CD4-positive, alpha-beta memory T cell (primary cell): ENCODE measurements around the gene LHB. TPM values are rescaled to one million over a fixed set of nuclear protein-coding genes. Genes with fewer than 3 reads are reported as not detected.

ENCODE experiments used
- CTCF ChIA-PET: fragments of 350-600 bp; sonication (Branson Sonifier 250); formaldehyde crosslinking; loops from one replicate; lab custom pipeline; 2021; ENCODE audit warnings: inconsistent platforms; ENCODE audit not compliant: partially characterized antibody; lab: Charles Lee
- POLR2A ChIA-PET: fragments of 350-600 bp; sonication (Branson Sonifier 250); formaldehyde crosslinking; loops from one replicate; lab custom pipeline; 2021; ENCODE audit not compliant: partially characterized antibody; lab: Charles Lee
- DNase-seq, 5 donors: peaks; one replicate each; pipeline versions ENCODE4 v3.0.0 to v3.0.0-alpha.2; 2020 to 2022; ENCODE audit warnings: mixed read lengths in 1 of 5
- H3K27ac ChIP-seq: one replicate; pipeline ENCODE4 v1.7.0; 2013; ENCODE audit warnings: low read depth, low read length
- H3K27me3 ChIP-seq: 2 replicates; pipeline ENCODE4 v1.7.0; 2013; ENCODE audit warnings: mild to moderate bottlenecking, low read length, moderate library complexity; ENCODE audit not compliant: insufficient read depth
- H3K36me3 ChIP-seq: 2 replicates; pipeline ENCODE4 v1.7.0; 2013; ENCODE audit warnings: mild to moderate bottlenecking, low read length, moderate library complexity; ENCODE audit not compliant: insufficient read depth
- H3K4me1 ChIP-seq: 2 replicates; pipeline ENCODE4 v1.7.0; 2013; ENCODE audit warnings: mild to moderate bottlenecking, low read length, moderate library complexity; ENCODE audit not compliant: insufficient read depth
- H3K4me3 ChIP-seq, 2 donors: one replicate each; pipeline ENCODE4 v1.7.0; 2013; ENCODE audit warnings: low read length in 2 of 2, mild to moderate bottlenecking in 1 of 2
- H3K9me3 ChIP-seq, 2 donors: one replicate each; pipeline ENCODE4 v1.7.0; 2013; ENCODE audit warnings: low read length in 2 of 2, control low read depth in 1 of 2; ENCODE audit not compliant: control insufficient read depth in 1 of 2
- H3K27ac Mint-ChIP-seq, 7 donors: one replicate each; pipeline ENCODE4 v1.8.0; 2020 to 2021; ENCODE audit warnings: mixed read lengths in 7 of 7, mild to moderate bottlenecking in 6 of 7, inconsistent platforms in 3 of 7, moderate library complexity in 3 of 7
- H3K27me3 Mint-ChIP-seq, 2 donors: one replicate each; pipeline ENCODE4 v1.8.0; 2020 to 2021; ENCODE audit warnings: mixed read lengths in 2 of 2
- H3K36me3 Mint-ChIP-seq, 2 donors: one replicate each; pipeline ENCODE4 v1.8.0; 2020 to 2021; ENCODE audit warnings: mixed read lengths in 2 of 2, inconsistent platforms in 1 of 2, mild to moderate bottlenecking in 1 of 2
- H3K4me1 Mint-ChIP-seq, 4 donors: one replicate each; pipeline ENCODE4 v1.8.0; 2020 to 2021; ENCODE audit warnings: mixed read lengths in 4 of 4, mild to moderate bottlenecking in 1 of 4
- H3K4me3 Mint-ChIP-seq, 8 donors: one replicate each; pipeline ENCODE4 v1.8.0; 2020 to 2021; ENCODE audit warnings: mixed read lengths in 8 of 8, mild to moderate bottlenecking in 7 of 8, moderate library complexity in 6 of 8, inconsistent platforms in 3 of 8
- H3K9me3 Mint-ChIP-seq, 8 donors: one replicate each; pipeline ENCODE4 v1.8.0; 2020 to 2021; ENCODE audit warnings: mixed read lengths in 8 of 8, mild to moderate bottlenecking in 5 of 8, inconsistent platforms in 3 of 8, moderate library complexity in 1 of 8
- intact Hi-C: fragments of 100-400 bp; cut with micrococcal nuclease; formaldehyde crosslinking; loops from one replicate; pipeline ENCODE4 v1.15.1; 2023
- polyA plus RNA-seq, 2 donors: library from polyadenylated mRNA; unstranded; fragments of 300-500 nt; fragmentation: Illumina TruSeq; gene quantifications; one replicate each; pipeline ENCODE4 v1.2.3, GENCODE V29; 2021
- total RNA-seq, 2 experiments: library from RNA; stranded (reverse); gene quantifications; one replicate each; pipeline ENCODE4 v1.2.3, GENCODE V29; 2021

Gene LHB
- total and polyA plus RNA-seq, 4 experiments from 2014 or later, result 0.49 TPM; not detected in 3

- Mint-ChIP-seq H3K27me3 (no peaks in the 10 kb centered on the region), H3K9me3 (no peaks in the 10 kb centered on the region), H3K4me1 (no peaks in the 10 kb centered on the region), H3K36me3 (peaks cover 18 to 44% of the 10 kb centered on the region in 2 donors), H3K4me3 (no peak overlapping the region), H3K27ac (no peak overlapping the region)
- H3K27ac ChIP-seq, result no peak overlapping the region
- H3K4me3 ChIP-seq, result no peak overlapping the region
- no peak for DNase-seq
- H3K4me1 ChIP-seq, result no peaks in the 10 kb centered on the region
- intact Hi-C loops, result no loop called here
- ChIA-PET CTCF (interaction anchor here (3.1 to 3.3 kb wide), 2 partner anchors 11 to 16 kb away, joined by 10 to 24 read pairs; partner anchors contain the start of genes GYS1 and RUVBL2), POLR2A (interaction anchor here (0.9 kb wide), 1 partner anchor 9 kb away, joined by 3 read pairs; no protein-coding TSS in a partner anchor)
- H3K27me3 ChIP-seq, result no peaks in the 10 kb centered on the region
- no peaks in the 10 kb centered on the region for H3K9me3 ChIP-seq
- peaks cover 24% of the 10 kb centered on the region for H3K36me3 ChIP-seq
These were observed 7.1 kb downstream of the LHB start for GRCh38 chr19:49009828-49010227.

DNA sequence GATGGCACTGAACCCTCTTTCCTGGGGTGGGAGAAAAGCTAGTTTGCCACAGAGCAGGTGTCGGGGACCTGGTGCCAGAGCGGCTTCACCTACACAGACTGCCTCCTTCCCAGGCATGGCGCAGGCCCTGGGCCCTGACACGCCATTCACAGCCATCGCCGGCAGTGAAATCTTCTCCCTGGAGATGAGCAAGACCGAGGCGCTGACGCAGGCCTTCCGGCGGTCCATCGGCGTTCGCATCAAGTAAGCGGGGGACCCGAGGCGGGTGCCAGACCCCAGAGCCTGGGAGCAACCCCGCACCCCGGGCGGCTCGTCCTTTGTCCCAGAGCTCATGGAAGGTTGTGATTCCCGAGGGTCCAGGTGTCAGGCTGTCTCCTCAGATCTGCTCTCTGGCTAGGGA lies 10.0 kb downstream of the LHB start:
- Histone ChIP-seq H3K9me3 (no peaks in the 10 kb centered on the region), H3K27ac (no peak overlapping the region), H3K36me3 (peaks cover 17% of the 10 kb centered on the region), H3K4me3 (no peak overlapping the region), H3K4me1 (no peaks in the 10 kb centered on the region), H3K27me3 (no peaks in the 10 kb centered on the region)
- no peak for DNase-seq
- intact Hi-C loops, result no loop called here
- Mint-ChIP-seq H3K27ac (no peak overlapping the region), H3K36me3 (peaks cover 21 to 43% of the 10 kb centered on the region in 2 donors), H3K27me3 (no peaks in the 10 kb centered on the region), H3K4me1 (no peaks in the 10 kb centered on the region), H3K4me3 (no peak overlapping the region), H3K9me3 (no peaks in the 10 kb centered on the region)
- CTCF ChIA-PET, result no interaction called here
- POLR2A ChIA-PET, result no interaction called here

DNA sequence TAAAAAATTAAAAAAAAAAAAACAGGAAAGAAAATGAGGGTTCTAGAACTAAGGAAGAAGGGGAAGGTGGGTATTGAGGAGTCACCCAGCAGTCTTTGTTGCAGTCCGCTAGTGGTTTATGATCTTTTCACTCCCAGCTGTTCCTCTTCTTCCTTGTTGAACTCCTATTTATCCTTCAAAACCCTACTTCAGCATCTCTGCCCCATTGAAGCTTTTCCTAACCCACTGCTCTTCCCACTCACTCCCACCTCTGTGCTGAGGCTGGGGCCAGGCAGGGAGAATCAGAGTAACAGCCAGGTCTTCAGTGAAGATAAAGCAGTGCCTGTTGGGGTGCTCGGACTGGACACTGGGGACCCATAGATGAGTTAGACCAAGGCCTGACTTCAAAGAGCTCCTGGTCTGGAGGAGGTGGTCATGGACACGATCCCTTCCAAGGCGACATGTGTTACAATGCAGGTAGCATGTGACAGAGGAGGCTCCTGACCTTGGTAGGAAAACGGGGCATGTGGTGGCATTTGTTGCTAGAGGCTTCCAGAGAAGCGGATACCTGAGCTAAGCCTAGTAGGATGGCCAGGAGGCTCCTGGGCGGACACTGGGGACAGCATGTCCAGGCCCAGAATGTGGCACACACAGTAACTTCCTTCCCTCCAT lies 11.8 kb downstream of the LHB start:
- Histone ChIP-seq H3K9me3 (no peaks in the 10 kb centered on the region), H3K27ac (no peak overlapping the region), H3K4me3 (no peak overlapping the region), H3K27me3 (no peaks in the 10 kb centered on the region), H3K36me3 (peaks cover 11% of the 10 kb centered on the region), H3K4me1 (no peaks in the 10 kb centered on the region)
- H3K27me3 Mint-ChIP-seq, result no peaks in the 10 kb centered on the region
- peaks cover 0 to under 1% (median 0%) of the 10 kb centered on the region in 4 donors for H3K4me1 Mint-ChIP-seq
- POLR2A ChIA-PET, result no interaction called here
- CTCF ChIA-PET, result no interaction called here
- H3K36me3 Mint-ChIP-seq, result peaks cover 12 to 34% of the 10 kb centered on the region in 2 donors
- DNase-seq, result no peak
- H3K4me3 Mint-ChIP-seq, result no peak overlapping the region
- no peak overlapping the region for H3K27ac Mint-ChIP-seq
- H3K9me3 Mint-ChIP-seq, result no peaks in the 10 kb centered on the region
- intact Hi-C loops, result no loop called here

DNA sequence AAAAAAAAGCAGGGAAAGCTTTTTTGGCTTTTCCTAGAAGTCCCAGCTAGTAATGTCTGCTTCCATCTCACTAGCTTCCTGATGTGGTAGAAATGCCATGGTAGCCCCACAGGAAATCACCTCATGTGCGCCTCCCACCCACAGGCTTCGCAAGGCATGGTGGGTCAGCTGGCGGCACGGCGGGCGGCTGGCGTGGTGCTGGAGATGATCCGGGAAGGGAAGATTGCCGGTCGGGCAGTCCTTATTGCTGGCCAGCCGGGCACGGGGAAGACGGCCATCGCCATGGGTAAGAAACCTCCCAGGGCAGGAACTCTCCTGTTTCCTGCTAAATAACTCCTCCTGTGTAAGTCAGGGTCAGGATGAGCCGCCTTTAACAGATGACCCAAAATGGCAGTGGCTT lies 12.8 kb downstream of the LHB start:
- Histone ChIP-seq H3K4me3 (no peak overlapping the region), H3K4me1 (no peaks in the 10 kb centered on the region), H3K27me3 (no peaks in the 10 kb centered on the region), H3K27ac (no peak overlapping the region), H3K9me3 (no peaks in the 10 kb centered on the region), H3K36me3 (peaks cover 11% of the 10 kb centered on the region)
- Mint-ChIP-seq H3K27ac (no peak overlapping the region), H3K4me3 (no peak overlapping the region), H3K27me3 (no peaks in the 10 kb centered on the region), H3K36me3 (peaks cover 10 to 33% of the 10 kb centered on the region in 2 donors), H3K4me1 (peaks cover 3 to 8% (median 7%) of the 10 kb centered on the region in 4 donors), H3K9me3 (no peaks in the 10 kb centered on the region)
- DNase-seq, result no peak
- CTCF ChIA-PET, result interaction anchor here (0.9 to 1.2 kb wide), 2 partner anchors 11 to 14 kb away, joined by 4 to 5 read pairs; partner anchors contain the start of genes GYS1 and RUVBL2
- intact Hi-C loops, result no loop called here
- POLR2A ChIA-PET, result interaction anchor here (0.7 kb wide), 1 partner anchor 10 kb away, joined by 4 read pairs; no protein-coding TSS in a partner anchor

DNA sequence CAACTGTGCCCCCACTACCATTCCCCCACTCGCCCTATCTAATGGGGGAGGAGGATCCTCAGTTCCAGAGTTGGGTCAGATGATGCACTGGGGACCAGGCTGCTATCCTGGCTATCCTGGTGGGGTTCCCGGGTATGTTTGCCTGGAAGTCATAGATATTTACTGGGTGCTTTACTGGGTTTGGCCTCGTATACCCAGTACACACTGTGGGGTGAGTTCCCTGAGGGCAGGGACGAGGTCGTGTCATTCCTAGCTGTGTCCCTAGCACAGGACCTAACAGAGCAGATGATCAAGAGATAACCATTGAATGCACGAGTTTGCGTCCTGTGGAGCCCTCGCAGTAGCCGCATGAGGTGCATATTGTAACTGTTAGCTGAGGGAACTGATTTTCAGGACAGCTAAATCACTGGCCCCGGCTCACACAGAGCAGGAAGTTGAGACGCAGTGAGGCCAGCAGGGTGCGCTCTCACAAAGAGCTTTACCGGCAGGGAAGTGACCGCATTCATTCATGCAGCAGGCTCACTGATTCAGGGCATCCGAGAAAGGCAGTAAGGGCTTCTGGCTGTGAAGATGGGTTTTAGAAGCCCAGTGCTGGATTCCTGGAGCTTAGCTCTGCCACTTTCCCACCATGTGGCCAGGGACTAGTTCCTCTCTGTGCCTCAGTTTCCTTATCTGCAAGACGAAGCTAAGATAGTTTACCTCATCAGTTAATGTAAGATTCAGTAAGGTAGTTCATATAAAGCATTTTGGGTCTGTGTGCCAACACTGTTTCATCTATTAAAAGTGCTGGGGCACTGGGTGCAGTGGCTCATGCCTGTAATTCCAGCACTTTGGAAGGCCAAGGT lies 17.2 kb downstream of the LHB start:
- H3K9me3 Mint-ChIP-seq, result no peaks in the 10 kb centered on the region
- Histone ChIP-seq H3K36me3 (no peaks in the 10 kb centered on the region), H3K9me3 (no peaks in the 10 kb centered on the region), H3K27ac (no peak overlapping the region), H3K27me3 (no peaks in the 10 kb centered on the region), H3K4me3 (no peak overlapping the region), H3K4me1 (peaks cover 3% of the 10 kb centered on the region)
- peak; percentile 64 to 76 (median 69) for DNase-seq
- peaks cover 7 to 24% (median 15%) of the 10 kb centered on the region in 4 donors for H3K4me1 Mint-ChIP-seq
- ChIA-PET CTCF (interaction anchor here (0.8 to 3.6 kb wide), 20 partner anchors 8 to 204 kb away, joined by 3 to 24 read pairs (median 4); no protein-coding TSS in a partner anchor), POLR2A (interaction anchor here (0.7 to 1.4 kb wide), 4 partner anchors 12 to 98 kb away, joined by 3 to 8 read pairs (median 4); no protein-coding TSS in a partner anchor)
- peaks cover 7 to 16% of the 10 kb centered on the region in 2 donors for H3K36me3 Mint-ChIP-seq
- intact Hi-C loops, result loop anchor here (2.0 to 10.0 kb wide), 2 partner anchors 55 to 199 kb away; partner anchors contain the start of gene CGB7
- no peaks in the 10 kb centered on the region for H3K27me3 Mint-ChIP-seq
- H3K27ac Mint-ChIP-seq, result peak overlapping the region in 1 of 7 donors; percentile 46
- peak overlapping the region in 1 of 8 donors; percentile 8 for H3K4me3 Mint-ChIP-seq

DNA sequence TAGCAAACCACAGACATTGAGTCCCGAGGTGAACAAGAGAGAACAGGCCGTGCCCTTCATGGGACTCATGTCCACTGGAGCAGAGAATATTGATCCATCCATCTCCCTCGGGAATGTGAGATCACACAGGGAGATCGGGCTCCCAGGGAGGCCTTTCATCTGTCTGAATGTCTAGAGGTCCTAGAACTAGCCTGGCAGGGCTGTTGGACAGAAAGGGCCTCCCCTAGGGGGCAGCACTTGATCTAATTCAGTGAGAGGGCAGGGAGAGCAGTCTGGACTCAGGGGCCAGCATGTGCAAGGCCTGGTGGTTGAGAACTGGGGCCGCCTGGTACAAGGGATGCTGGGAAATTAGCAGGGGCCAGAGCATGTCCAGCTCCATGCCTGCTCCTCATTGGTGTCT lies 18.9 kb downstream of the LHB start:
- peaks cover 0 to 14% of the 10 kb centered on the region in 2 donors for H3K36me3 Mint-ChIP-seq
- no peak overlapping the region for H3K27ac ChIP-seq
- peak overlapping the region in 3 of 7 donors; percentile 2 to 57 (median 13) for H3K27ac Mint-ChIP-seq
- CTCF ChIA-PET, result interaction anchor here (0.6 to 3.3 kb wide), 14 partner anchors 11 to 201 kb away, joined by 3 to 24 read pairs (median 4); no protein-coding TSS in a partner anchor
- no peak overlapping the region for H3K4me3 ChIP-seq
- peak in 2 of 5 donors; percentile 22 to 43 for DNase-seq
- no peaks in the 10 kb centered on the region for H3K9me3 ChIP-seq
- POLR2A ChIA-PET, result interaction anchor here (1.7 kb wide), 1 partner anchor 20 kb away, joined by 7 read pairs; no protein-coding TSS in a partner anchor
- H3K27me3 ChIP-seq, result no peaks in the 10 kb centered on the region
- H3K9me3 Mint-ChIP-seq, result no peaks in the 10 kb centered on the region
- H3K36me3 ChIP-seq, result no peaks in the 10 kb centered on the region
- peaks cover 14 to 40% (median 23%) of the 10 kb centered on the region in 4 donors for H3K4me1 Mint-ChIP-seq
- intact Hi-C loops, result loop anchor here (2.0 to 10.0 kb wide), 2 partner anchors 57 to 201 kb away; partner anchors contain the start of gene CGB7
- no peaks in the 10 kb centered on the region for H3K27me3 Mint-ChIP-seq
- H3K4me3 Mint-ChIP-seq, result no peak overlapping the region
- peaks cover 12% of the 10 kb centered on the region for H3K4me1 ChIP-seq
